Measurements from ENCODE around the gene ZNF414. TPM values are rescaled to one million over a fixed set of nuclear protein-coding genes. Genes with fewer than 3 reads are reported as not detected.

Gene ZNF414
- total RNA-seq, 1 donor from 2014 or later = 5.2 TPM

GRCh38 chr19:8466018-8466417, 47.9 kb downstream of the ZNF414 start:
- Histone ChIP-seq H3K4me3 (ENCODE audit: low read depth, low read length) (no peak overlapping the region), H3K36me3 (ENCODE audit: control insufficient read depth, insufficient read depth, low read length) (peaks cover 5% of the 10 kb centered on the region), H3K27me3 (ENCODE audit: control insufficient read depth, insufficient read depth, low read length) (no peaks in the 10 kb centered on the region)
- TF ChIP-seq CTCF (IDR thresholded peaks at IDR 0.05; ENCODE audit: insufficient read depth, low read length, poor library complexity, severe bottlenecking) = no peak
- DNase-seq (ENCODE audit: low read depth) = no peak

- H3K27me3 ChIP-seq (ENCODE audit: control insufficient read depth, insufficient read depth, low read length) = no peaks in the 10 kb centered on the region
- peaks cover 3% of the 10 kb centered on the region for H3K36me3 ChIP-seq (ENCODE audit: control insufficient read depth, insufficient read depth, low read length)
- no peak overlapping the region for H3K4me3 ChIP-seq (ENCODE audit: low read depth, low read length)
- TF ChIP-seq CTCF (IDR thresholded peaks at IDR 0.05; ENCODE audit: insufficient read depth, low read length, poor library complexity, severe bottlenecking) = no peak
- DNase-seq (ENCODE audit: low read depth) = no peak
Observed at GRCh38 chr19:8463365-8463764, 50.6 kb downstream of the ZNF414 start.

- H3K27me3 ChIP-seq (ENCODE audit: control insufficient read depth, insufficient read depth, low read length) = no peaks in the 10 kb centered on the region
- no peak overlapping the region for H3K4me3 ChIP-seq (ENCODE audit: low read depth, low read length)
- no peak for DNase-seq (ENCODE audit: low read depth)
- no peak for TF ChIP-seq CTCF (IDR thresholded peaks at IDR 0.05; ENCODE audit: insufficient read depth, low read length, poor library complexity, severe bottlenecking)
- H3K36me3 ChIP-seq (ENCODE audit: control insufficient read depth, insufficient read depth, low read length) = peaks cover 3% of the 10 kb centered on the region
Observed at GRCh38 chr19:8462571-8462970, 51.4 kb downstream of the ZNF414 start.

- no peak for TF ChIP-seq CTCF (IDR thresholded peaks at IDR 0.05; ENCODE audit: insufficient read depth, low read length, poor library complexity, severe bottlenecking)
- H3K36me3 ChIP-seq (ENCODE audit: control insufficient read depth, insufficient read depth, low read length) = peaks cover 3% of the 10 kb centered on the region
- no peak overlapping the region for H3K4me3 ChIP-seq (ENCODE audit: low read depth, low read length)
- DNase-seq (ENCODE audit: low read depth) = no peak
- H3K27me3 ChIP-seq (ENCODE audit: control insufficient read depth, insufficient read depth, low read length) = no peaks in the 10 kb centered on the region
Observed at GRCh38 chr19:8461891-8462290, 52.1 kb downstream of the ZNF414 start.

- no peak for TF ChIP-seq CTCF (IDR thresholded peaks at IDR 0.05; ENCODE audit: insufficient read depth, low read length, poor library complexity, severe bottlenecking)
- no peak overlapping the region for H3K4me3 ChIP-seq (ENCODE audit: low read depth, low read length)
- peaks cover 3% of the 10 kb centered on the region for H3K36me3 ChIP-seq (ENCODE audit: control insufficient read depth, insufficient read depth, low read length)
- H3K27me3 ChIP-seq (ENCODE audit: control insufficient read depth, insufficient read depth, low read length) = no peaks in the 10 kb centered on the region
- no peak for DNase-seq (ENCODE audit: low read depth)
Observed at GRCh38 chr19:8461376-8461775, 52.6 kb downstream of the ZNF414 start.

- H3K4me3 ChIP-seq (ENCODE audit: low read depth, low read length) = no peak overlapping the region
- H3K36me3 ChIP-seq (ENCODE audit: control insufficient read depth, insufficient read depth, low read length) = peaks cover 3% of the 10 kb centered on the region
- no peak for DNase-seq (ENCODE audit: low read depth)
- TF ChIP-seq CTCF (IDR thresholded peaks at IDR 0.05; ENCODE audit: insufficient read depth, low read length, poor library complexity, severe bottlenecking) = no peak
- H3K27me3 ChIP-seq (ENCODE audit: control insufficient read depth, insufficient read depth, low read length) = no peaks in the 10 kb centered on the region
Observed at GRCh38 chr19:8460516-8461298, 53.3 kb downstream of the ZNF414 start.
